ENCODE data around the gene TK2.
"Not testable (repeated sequence)": the region's sequence is repeated elsewhere in the genome, so short reads cannot be mapped to it uniquely, and the experiment has no call there.

The TK2 gene

GRCh38 chr16:66517586-66518263 is 32.2 kb downstream of the TK2 start:
- no peak for DNase-seq

- DNase-seq, result peak; percentile 95 to 96
Measured at GRCh38 chr16:66516808-66517585, 32.9 kb downstream of the TK2 start.

- no peak for DNase-seq
Measured at GRCh38 chr16:66516509-66516807, 33.5 kb downstream of the TK2 start.

GRCh38 chr16:66515596-66516508 is 34.1 kb downstream of the TK2 start:
- peak; percentile 18 to 50 for DNase-seq

- not testable (repeated sequence) for DNase-seq
Measured at GRCh38 chr16:66514980-66515595, 34.8 kb downstream of the TK2 start.

- not testable (repeated sequence) for DNase-seq
Measured at GRCh38 chr16:66514391-66514790, 35.5 kb downstream of the TK2 start.

GRCh38 chr16:66513111-66513723 is 36.7 kb downstream of the TK2 start:
- no peak for DNase-seq

- DNase-seq, result no peak
Measured at GRCh38 chr16:66512272-66513110, 37.4 kb downstream of the TK2 start.

GRCh38 chr16:66511602-66512271 is 38.2 kb downstream of the TK2 start:
- DNase-seq, result no peak

- no peak for DNase-seq
Measured at GRCh38 chr16:66510711-66511601, 39.0 kb downstream of the TK2 start.

- no peak for DNase-seq
Measured at GRCh38 chr16:66510298-66510697, 39.6 kb downstream of the TK2 start.

GRCh38 chr16:66509576-66509975 is 40.3 kb downstream of the TK2 start:
- DNase-seq, result no peak

- DNase-seq, result no peak
Measured at GRCh38 chr16:66508914-66509496, 40.9 kb downstream of the TK2 start.

- DNase-seq, result no peak
Measured at GRCh38 chr16:66508248-66508913, 41.5 kb downstream of the TK2 start.

- DNase-seq, result no peak
Measured at GRCh38 chr16:66507731-66508239, 42.1 kb downstream of the TK2 start.

- no peak for DNase-seq
Measured at GRCh38 chr16:66503612-66504011, 46.3 kb downstream of the TK2 start.

GRCh38 chr16:66503030-66503429 is 46.9 kb downstream of the TK2 start:
- no peak for DNase-seq

GRCh38 chr16:66502020-66502913 is 47.7 kb downstream of the TK2 start:
- DNase-seq, result no peak
